Stomach (tissue), 4 donors: ENCODE measurements around the gene RHPN2.
"Not testable (repeated sequence)": the region's sequence is repeated elsewhere in the genome, so short reads cannot be mapped to it uniquely, and the experiment has no call there.

ENCODE experiments used
- EP300 ChIP-seq: sonication (generic); formaldehyde crosslinking; IDR thresholded peaks from one replicate; pipeline ENCODE4 v1.6.1; 2017; ENCODE audit warnings: antibody characterized with exemption
- POLR2A ChIP-seq, 4 donors: fragments of 450-650 bp; IDR thresholded peaks; one replicate each; pipeline ENCODE4 v1.6.1; 2016; ENCODE audit warnings: antibody characterized with exemption in 4 of 4, control low read depth in 2 of 4, mild to moderate bottlenecking in 1 of 4, moderate library complexity in 1 of 4
- POLR2AphosphoS5 ChIP-seq, 3 donors: sonication (generic); formaldehyde crosslinking; IDR thresholded peaks; one replicate each; pipeline ENCODE4 v1.6.1; 2016; ENCODE audit warnings: antibody characterized with exemption in 3 of 3
- TF ChIP-seq, protein P1 (sequence below), 7 experiments: fragments of 450-650 bp in 4 of 7; fragments of 200-600 bp in 3 of 7; sonication (generic) in 3 of 7; IDR thresholded peaks; one replicate each; pipeline ENCODE4 v1.5.1; 2016 to 2019; ENCODE audit warnings: antibody characterized with exemption in 7 of 7, control low read depth in 2 of 7, mild to moderate bottlenecking in 1 of 7

DNA sequence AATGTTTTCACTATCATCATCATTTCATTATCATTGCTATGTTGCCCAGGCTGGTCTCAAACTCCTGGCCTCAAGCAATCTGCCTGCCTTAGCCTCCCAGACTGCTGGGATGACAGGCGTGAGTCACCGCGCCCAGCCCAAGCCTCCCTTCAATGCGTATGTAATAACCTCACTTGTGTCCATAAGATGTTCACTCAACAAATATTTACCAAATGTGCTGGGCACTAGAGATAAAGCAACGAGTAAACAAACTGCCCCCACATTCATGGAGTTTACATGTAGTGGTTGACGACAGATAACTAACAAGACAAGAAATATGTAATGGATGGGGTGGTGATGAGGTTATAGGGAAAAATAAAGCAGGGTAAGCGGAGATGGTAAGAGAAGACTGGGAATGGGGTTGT is 67.6 kb downstream of the RHPN2 start:
- TF ChIP-seq, protein P1, sequence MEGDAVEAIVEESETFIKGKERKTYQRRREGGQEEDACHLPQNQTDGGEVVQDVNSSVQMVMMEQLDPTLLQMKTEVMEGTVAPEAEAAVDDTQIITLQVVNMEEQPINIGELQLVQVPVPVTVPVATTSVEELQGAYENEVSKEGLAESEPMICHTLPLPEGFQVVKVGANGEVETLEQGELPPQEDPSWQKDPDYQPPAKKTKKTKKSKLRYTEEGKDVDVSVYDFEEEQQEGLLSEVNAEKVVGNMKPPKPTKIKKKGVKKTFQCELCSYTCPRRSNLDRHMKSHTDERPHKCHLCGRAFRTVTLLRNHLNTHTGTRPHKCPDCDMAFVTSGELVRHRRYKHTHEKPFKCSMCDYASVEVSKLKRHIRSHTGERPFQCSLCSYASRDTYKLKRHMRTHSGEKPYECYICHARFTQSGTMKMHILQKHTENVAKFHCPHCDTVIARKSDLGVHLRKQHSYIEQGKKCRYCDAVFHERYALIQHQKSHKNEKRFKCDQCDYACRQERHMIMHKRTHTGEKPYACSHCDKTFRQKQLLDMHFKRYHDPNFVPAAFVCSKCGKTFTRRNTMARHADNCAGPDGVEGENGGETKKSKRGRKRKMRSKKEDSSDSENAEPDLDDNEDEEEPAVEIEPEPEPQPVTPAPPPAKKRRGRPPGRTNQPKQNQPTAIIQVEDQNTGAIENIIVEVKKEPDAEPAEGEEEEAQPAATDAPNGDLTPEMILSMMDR (IDR thresholded peaks at IDR 0.05), result not testable (repeated sequence)
- TF ChIP-seq EP300; POLR2A (IDR thresholded peaks at IDR 0.05); POLR2AphosphoS5 (IDR thresholded peaks at IDR 0.05): not testable (repeated sequence)
